ENCODE data around the gene MS4A4E.

The MS4A4E gene

DNA sequence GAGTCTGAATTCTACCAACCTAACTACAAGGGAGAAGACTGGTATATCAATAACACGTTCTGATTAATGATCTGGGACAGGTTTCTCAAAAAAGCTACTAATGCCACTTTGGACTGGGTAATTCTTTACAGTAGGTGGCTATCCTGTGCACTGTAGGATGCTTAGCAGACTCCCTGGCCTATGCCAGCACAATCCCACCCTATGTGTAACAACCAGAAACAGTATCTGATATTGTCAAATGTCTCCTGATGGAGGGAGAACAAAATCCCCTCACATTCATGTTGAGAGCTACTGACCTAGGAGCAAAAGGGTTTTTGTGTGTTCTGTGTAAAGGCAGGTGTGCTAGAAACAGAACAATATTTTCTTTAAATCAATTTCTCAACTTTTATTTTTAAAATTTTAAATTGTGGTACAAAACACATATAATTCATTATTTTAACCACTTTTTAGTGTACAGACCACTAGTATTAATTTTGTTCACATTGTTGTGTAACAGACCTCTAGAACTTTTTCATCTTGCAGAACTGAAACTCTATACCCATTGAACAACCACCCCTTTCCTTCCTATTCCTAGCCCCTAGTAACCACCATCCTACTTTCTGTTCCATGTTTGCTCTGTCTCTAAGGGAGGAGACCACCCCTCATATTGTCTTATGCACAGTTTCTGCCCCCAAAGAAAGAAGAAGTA, 58.0 kb downstream of the MS4A4E start:
- H3K4me3 ChIP-seq (ENCODE audit: low read depth, low read length): no peak overlapping the region
- TF ChIP-seq, protein P1, sequence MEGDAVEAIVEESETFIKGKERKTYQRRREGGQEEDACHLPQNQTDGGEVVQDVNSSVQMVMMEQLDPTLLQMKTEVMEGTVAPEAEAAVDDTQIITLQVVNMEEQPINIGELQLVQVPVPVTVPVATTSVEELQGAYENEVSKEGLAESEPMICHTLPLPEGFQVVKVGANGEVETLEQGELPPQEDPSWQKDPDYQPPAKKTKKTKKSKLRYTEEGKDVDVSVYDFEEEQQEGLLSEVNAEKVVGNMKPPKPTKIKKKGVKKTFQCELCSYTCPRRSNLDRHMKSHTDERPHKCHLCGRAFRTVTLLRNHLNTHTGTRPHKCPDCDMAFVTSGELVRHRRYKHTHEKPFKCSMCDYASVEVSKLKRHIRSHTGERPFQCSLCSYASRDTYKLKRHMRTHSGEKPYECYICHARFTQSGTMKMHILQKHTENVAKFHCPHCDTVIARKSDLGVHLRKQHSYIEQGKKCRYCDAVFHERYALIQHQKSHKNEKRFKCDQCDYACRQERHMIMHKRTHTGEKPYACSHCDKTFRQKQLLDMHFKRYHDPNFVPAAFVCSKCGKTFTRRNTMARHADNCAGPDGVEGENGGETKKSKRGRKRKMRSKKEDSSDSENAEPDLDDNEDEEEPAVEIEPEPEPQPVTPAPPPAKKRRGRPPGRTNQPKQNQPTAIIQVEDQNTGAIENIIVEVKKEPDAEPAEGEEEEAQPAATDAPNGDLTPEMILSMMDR (IDR thresholded peaks at IDR 0.05; ENCODE audit: low read depth, low read length): no peak

DNA sequence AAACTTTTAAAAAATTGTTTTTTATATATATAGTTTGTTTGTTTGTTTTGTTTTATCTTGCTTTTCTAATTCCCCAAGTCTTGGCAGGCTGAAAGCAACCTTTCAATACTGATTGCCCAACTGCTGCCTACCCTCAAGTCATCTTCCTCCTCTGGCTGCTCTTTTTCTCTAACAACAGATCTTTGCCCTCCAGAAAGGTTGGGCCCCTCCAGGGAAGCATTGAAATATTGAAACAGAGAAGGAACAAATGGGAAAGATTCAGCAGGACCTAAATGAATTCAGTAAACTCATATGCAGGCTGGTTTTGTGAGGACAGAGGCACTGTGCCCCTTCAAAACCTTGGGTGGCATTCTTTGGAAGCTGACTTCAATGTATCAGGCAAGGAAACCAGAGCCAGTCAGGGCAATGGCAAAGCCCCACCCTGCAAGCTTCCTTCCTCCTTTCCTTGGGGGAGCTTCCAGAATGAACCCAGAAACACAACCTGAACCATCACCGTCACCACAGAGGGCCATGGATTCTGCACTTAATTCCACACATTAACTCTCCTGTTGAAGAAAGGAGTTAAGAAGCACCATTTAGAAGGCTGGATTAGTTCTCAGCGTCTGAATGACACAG, 59.2 kb downstream of the MS4A4E start:
- TF ChIP-seq, protein P1 (IDR thresholded peaks at IDR 0.05; ENCODE audit: low read depth, low read length): no peak
- no peak overlapping the region for H3K4me3 ChIP-seq (ENCODE audit: low read depth, low read length)

DNA sequence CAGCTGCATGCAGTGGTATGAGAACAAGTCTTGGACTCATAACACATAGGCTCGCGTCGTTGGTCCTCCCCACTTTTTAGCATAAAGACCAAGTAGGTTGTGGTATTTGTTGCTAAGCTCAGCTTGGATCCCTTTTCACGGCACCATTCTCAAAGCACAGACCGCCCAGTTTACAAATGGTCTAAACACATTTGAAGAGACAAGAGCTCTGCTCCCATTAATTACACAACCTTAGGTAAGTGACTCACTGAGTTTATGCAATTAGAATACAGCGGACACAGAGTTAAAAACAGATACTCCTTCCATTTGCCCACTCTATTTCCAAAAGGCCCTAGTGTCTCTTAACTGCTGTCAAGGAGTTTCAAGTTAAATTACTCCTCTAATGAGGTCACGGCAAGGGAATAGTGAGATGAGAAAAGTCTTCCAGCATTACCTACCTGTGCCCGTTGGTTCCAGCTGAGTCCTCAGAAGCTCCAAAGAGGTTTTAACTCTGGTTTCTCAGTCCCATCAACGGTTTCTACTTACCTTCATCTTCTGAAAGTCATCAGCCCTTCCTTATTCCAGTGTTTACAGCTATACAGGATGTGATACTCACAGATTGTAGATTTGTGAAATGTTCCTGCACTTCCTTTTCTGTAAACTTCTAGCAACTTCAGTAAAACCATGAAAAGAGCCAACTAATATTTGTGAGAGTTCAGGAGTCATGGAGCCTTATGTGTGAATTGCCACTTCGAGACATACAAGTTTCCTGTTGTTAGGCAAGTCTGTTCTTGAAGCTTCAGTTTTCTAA, 60.2 kb downstream of the MS4A4E start, which contains the start of gene MS4A6A:
MS4A6A (minus strand) TSS at position 543 of the 790 bp plus-strand sequence. CDS start 1,356 bp downstream, outside the sequence.
- TF ChIP-seq, protein P1 (IDR thresholded peaks at IDR 0.05; ENCODE audit: low read depth, low read length): no peak
- H3K4me3 ChIP-seq (ENCODE audit: low read depth, low read length): no peak within 1 kb of the TSS

DNA sequence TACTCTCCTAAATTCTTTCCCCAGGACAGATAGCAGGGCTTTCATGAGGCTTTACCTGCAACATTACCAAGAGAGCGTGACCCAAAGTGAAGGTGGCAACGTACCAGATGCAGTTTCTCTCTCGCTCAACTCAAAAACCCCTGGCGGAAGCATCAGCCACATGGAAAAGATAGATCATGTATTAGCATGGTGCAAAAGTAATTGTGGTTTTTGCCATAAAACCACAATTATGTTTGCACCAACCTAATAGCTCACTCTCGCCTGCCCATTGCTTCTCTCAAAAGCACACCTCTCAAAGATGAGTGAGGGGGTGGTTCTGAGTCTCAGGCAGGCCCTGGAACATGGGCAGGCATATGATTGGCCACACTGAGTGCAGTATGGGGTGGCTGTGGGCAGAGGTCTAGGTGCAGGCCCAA, 67.1 kb downstream of the MS4A4E start:
- H3K4me3 ChIP-seq (ENCODE audit: low read depth, low read length): no peak overlapping the region
- TF ChIP-seq, protein P1 (IDR thresholded peaks at IDR 0.05; ENCODE audit: low read depth, low read length): no peak

DNA sequence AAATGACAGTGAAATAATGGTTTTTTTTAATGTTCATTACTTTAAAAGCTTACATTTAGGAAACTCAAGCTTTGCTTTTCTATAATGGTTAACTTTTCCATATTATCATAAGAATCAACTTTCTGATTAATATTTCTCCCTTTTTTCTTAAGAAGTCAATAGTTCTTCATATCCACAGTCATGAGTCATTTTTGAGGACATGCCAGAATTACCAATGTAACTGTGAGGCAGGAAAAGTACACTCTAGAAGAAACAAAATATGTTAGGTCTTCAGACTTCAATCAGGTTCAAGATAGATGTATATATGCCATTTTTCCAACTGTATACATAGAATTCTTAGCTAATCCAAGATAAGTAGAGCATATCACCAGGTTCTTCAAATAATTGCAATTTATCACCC, 70.9 kb downstream of the MS4A4E start:
- TF ChIP-seq, protein P1 (IDR thresholded peaks at IDR 0.05; ENCODE audit: low read depth, low read length): no peak
- no peak overlapping the region for H3K4me3 ChIP-seq (ENCODE audit: low read depth, low read length)

DNA sequence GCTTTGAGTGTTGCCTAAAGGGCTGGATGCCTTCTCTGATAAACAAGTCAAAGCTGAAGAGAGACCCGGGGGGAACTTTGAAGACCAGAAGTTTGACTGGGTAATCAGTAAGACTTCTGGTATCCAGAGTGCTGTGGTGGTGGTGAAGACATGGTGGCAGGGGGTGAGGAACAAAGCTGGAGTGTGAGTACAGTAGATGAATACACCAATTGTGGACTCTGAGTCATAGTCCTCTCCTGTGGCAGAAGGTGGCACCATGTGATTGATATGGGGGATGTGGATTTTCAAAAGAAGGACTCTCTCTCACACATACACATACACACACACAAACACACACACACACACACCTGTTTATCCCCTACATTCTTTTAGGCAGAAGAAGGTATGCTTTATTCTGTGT, 72.4 kb downstream of the MS4A4E start:
- TF ChIP-seq, protein P1 (IDR thresholded peaks at IDR 0.05; ENCODE audit: low read depth, low read length): no peak
- H3K4me3 ChIP-seq (ENCODE audit: low read depth, low read length): no peak overlapping the region

Measured in WI38 (cell line).